Sigmoid colon (tissue), 4 donors: ENCODE data around the gene FXYD7.

Source experiments
- EP300 ChIP-seq, 4 donors: sonication (generic); formaldehyde crosslinking; IDR thresholded peaks; one replicate each; pipeline ENCODE4 v1.6.1; 2017; ENCODE audit warnings: antibody characterized with exemption in 4 of 4
- POLR2A ChIP-seq, 2 donors: fragments of 450-650 bp; IDR thresholded peaks; one replicate each; pipeline ENCODE4 v1.6.1; 2016; ENCODE audit warnings: antibody characterized with exemption in 2 of 2, mild to moderate bottlenecking in 2 of 2, moderate library complexity in 2 of 2
- POLR2AphosphoS5 ChIP-seq, 4 donors: sonication (generic); formaldehyde crosslinking; IDR thresholded peaks; one replicate each; pipeline ENCODE4 v1.6.1; 2017; ENCODE audit warnings: antibody characterized with exemption in 4 of 4
- TF ChIP-seq, protein P1 (sequence below), 4 experiments: fragments of 450-650 bp in 3 of 4; fragments of 200-600 bp in 1 of 4; IDR thresholded peaks; one replicate each; pipeline ENCODE4 v1.5.1; 2016 to 2019; ENCODE audit warnings: antibody characterized with exemption in 4 of 4, mild to moderate bottlenecking in 3 of 4, moderate library complexity in 2 of 4

DNA sequence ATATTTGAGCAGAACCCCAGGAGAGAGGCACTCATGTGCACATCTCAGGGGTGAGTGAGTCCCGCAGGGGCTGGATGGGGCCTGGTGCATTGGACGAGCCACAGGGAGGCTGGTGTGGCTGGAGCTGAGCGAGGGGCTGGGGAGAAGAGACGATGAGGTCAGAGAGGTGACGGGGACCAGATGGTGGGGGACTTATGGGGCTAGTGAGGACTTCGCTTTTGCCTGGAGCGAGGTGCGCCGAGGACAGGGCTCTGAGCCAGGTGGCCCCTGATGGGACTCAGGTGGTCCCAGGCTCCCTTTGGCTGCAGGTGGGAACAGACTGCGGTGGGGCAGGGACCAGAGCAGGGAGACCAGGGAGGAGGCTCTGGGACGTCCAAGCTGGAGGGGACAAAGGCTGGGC is 34.3 kb upstream of the FXYD7 start:
- TF ChIP-seq POLR2A (IDR thresholded peaks at IDR 0.05), result no peak
- TF ChIP-seq, protein P1, sequence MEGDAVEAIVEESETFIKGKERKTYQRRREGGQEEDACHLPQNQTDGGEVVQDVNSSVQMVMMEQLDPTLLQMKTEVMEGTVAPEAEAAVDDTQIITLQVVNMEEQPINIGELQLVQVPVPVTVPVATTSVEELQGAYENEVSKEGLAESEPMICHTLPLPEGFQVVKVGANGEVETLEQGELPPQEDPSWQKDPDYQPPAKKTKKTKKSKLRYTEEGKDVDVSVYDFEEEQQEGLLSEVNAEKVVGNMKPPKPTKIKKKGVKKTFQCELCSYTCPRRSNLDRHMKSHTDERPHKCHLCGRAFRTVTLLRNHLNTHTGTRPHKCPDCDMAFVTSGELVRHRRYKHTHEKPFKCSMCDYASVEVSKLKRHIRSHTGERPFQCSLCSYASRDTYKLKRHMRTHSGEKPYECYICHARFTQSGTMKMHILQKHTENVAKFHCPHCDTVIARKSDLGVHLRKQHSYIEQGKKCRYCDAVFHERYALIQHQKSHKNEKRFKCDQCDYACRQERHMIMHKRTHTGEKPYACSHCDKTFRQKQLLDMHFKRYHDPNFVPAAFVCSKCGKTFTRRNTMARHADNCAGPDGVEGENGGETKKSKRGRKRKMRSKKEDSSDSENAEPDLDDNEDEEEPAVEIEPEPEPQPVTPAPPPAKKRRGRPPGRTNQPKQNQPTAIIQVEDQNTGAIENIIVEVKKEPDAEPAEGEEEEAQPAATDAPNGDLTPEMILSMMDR (IDR thresholded peaks at IDR 0.05), result no peak
- TF ChIP-seq EP300 (IDR thresholded peaks at IDR 0.05), result no peak
- TF ChIP-seq POLR2AphosphoS5 (IDR thresholded peaks at IDR 0.05), result no peak
